Measurements from ENCODE around the gene SP2. TPM values are rescaled to one million over a fixed set of nuclear protein-coding genes. Genes with fewer than 3 reads are reported as not detected.

SP2 gene
- total RNA-seq, 3 donors from 2014 or later = 21.7 to 24.2 (median 21.7) TPM

GRCh38 chr17:47959825-47960655, 64.0 kb downstream of the SP2 start:
- DNase-seq = peak; percentile 87 to 88 (median 88)
- Histone ChIP-seq H3K36me3 (ENCODE audit: low read depth) (no peaks in the 10 kb centered on the region), H3K4me1 (ENCODE audit: low read depth) (peaks cover 30% of the 10 kb centered on the region), H3K9me3 (no peaks in the 10 kb centered on the region), H3K4me3 (no peak overlapping the region)
- ATAC-seq = peak; percentile 79
- TF ChIP-seq, protein P1, sequence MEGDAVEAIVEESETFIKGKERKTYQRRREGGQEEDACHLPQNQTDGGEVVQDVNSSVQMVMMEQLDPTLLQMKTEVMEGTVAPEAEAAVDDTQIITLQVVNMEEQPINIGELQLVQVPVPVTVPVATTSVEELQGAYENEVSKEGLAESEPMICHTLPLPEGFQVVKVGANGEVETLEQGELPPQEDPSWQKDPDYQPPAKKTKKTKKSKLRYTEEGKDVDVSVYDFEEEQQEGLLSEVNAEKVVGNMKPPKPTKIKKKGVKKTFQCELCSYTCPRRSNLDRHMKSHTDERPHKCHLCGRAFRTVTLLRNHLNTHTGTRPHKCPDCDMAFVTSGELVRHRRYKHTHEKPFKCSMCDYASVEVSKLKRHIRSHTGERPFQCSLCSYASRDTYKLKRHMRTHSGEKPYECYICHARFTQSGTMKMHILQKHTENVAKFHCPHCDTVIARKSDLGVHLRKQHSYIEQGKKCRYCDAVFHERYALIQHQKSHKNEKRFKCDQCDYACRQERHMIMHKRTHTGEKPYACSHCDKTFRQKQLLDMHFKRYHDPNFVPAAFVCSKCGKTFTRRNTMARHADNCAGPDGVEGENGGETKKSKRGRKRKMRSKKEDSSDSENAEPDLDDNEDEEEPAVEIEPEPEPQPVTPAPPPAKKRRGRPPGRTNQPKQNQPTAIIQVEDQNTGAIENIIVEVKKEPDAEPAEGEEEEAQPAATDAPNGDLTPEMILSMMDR (IDR thresholded peaks at IDR 0.05) = no peak
- intact Hi-C loops (cut with DNase I, micrococcal nuclease) = loop anchor here in 1 of 2 donors (10.0 kb wide), 1 partner anchor 115 kb away; the partner anchor contains the start of gene SCRN2

- intact Hi-C loops (cut with DNase I, micrococcal nuclease) = loop anchor here in 1 of 2 donors (10.0 kb wide), 1 partner anchor 117 kb away; the partner anchor contains the start of gene SCRN2
- DNase-seq (no peak), ATAC-seq (no peak)
- peaks cover 38% of the 10 kb centered on the region for H3K4me1 ChIP-seq (ENCODE audit: low read depth)
- no peaks in the 10 kb centered on the region for H3K9me3 ChIP-seq
- H3K36me3 ChIP-seq (ENCODE audit: low read depth) = peaks cover 3% of the 10 kb centered on the region
- TF ChIP-seq, protein P1 (IDR thresholded peaks at IDR 0.05) = no peak
- H3K4me3 ChIP-seq = no peak overlapping the region
Observed at GRCh38 chr17:47961406-47961805, 65.4 kb downstream of the SP2 start.

GRCh38 chr17:47962901-47963300, 66.9 kb downstream of the SP2 start:
- Histone ChIP-seq H3K4me3 (no peak overlapping the region), H3K4me1 (ENCODE audit: low read depth) (peaks cover 45% of the 10 kb centered on the region), H3K9me3 (no peaks in the 10 kb centered on the region), H3K36me3 (ENCODE audit: low read depth) (peaks cover 3% of the 10 kb centered on the region)
- intact Hi-C loops (cut with DNase I, micrococcal nuclease) = loop anchor here in 1 of 2 donors (10.0 kb wide), 1 partner anchor 118 kb away; the partner anchor contains the start of gene SCRN2
- TF ChIP-seq, protein P1 (IDR thresholded peaks at IDR 0.05) = no peak
- no peak for DNase-seq
- no peak for ATAC-seq

- intact Hi-C loops (cut with DNase I, micrococcal nuclease) = loop anchor here in 1 of 2 donors (10.0 kb wide), 1 partner anchor 120 kb away; the partner anchor contains the start of gene SCRN2
- H3K9me3 ChIP-seq = no peaks in the 10 kb centered on the region
- TF ChIP-seq, protein P1 (IDR thresholded peaks at IDR 0.05) = no peak
- DNase-seq = no peak
- no peak overlapping the region for H3K4me3 ChIP-seq
- H3K4me1 ChIP-seq (ENCODE audit: low read depth) = peaks cover 55% of the 10 kb centered on the region
- H3K36me3 ChIP-seq (ENCODE audit: low read depth) = peaks cover 3% of the 10 kb centered on the region
- no peak for ATAC-seq
Observed at GRCh38 chr17:47964856-47965255, 68.8 kb downstream of the SP2 start.

GRCh38 chr17:47966079-47966519, 70.1 kb downstream of the SP2 start:
- ATAC-seq (peak; percentile 70), DNase-seq (peak; percentile 71 to 87 (median 74))
- peaks cover 3% of the 10 kb centered on the region for H3K36me3 ChIP-seq (ENCODE audit: low read depth)
- peaks cover 54% of the 10 kb centered on the region for H3K4me1 ChIP-seq (ENCODE audit: low read depth)
- TF ChIP-seq, protein P1 (IDR thresholded peaks at IDR 0.05) = no peak
- intact Hi-C loops (cut with DNase I, micrococcal nuclease) = loop anchor here in 1 of 2 donors (10.0 kb wide), 1 partner anchor 121 kb away; the partner anchor contains the start of gene SCRN2
- no peaks in the 10 kb centered on the region for H3K9me3 ChIP-seq
- no peak overlapping the region for H3K4me3 ChIP-seq

All from mucosa of descending colon (tissue), 3 donors.